Neural cell (in vitro differentiated cells): ENCODE measurements around the gene MCTP2. TPM values are rescaled to one million over a fixed set of nuclear protein-coding genes. Genes with fewer than 3 reads are reported as not detected.

Source experiments
- H2AFZ ChIP-seq: fragments of 200-600, 300-800 bp; sonication (generic), shearing (Covaris generic); 2 replicates; pipeline ENCODE4 v1.6.0; 2014; ENCODE audit warnings: low read depth, mild to moderate bottlenecking, antibody characterized with exemption, low read length, moderate library complexity
- H3F3A ChIP-seq: fragments of 200-600 bp; shearing (Covaris generic); 2 replicates; pipeline ENCODE4 v1.6.1; 2016; ENCODE audit warnings: mild to moderate bottlenecking, moderate library complexity, mixed read lengths, antibody characterized with exemption, low read length; ENCODE audit not compliant: insufficient read depth, poor library complexity, severe bottlenecking
- H3K27ac ChIP-seq: fragments of 200-600, 300-800 bp; sonication (generic), shearing (Covaris generic); 2 replicates; pipeline ENCODE4 v1.5.1; 2014; ENCODE audit warnings: mild to moderate bottlenecking, low read length, moderate library complexity
- H3K27me3 ChIP-seq: fragments of 300-800, 200-600 bp; sonication (generic), shearing (Covaris generic); 2 replicates; pipeline ENCODE4 v1.6.0; 2014; ENCODE audit warnings: mild to moderate bottlenecking, low read depth, low read length, moderate library complexity; ENCODE audit not compliant: insufficient read depth
- H3K36me3 ChIP-seq: fragments of 300-800, 200-600 bp; sonication (generic), shearing (Covaris generic); 2 replicates; pipeline ENCODE4 v1.5.1; 2014; ENCODE audit warnings: mild to moderate bottlenecking, antibody characterized with exemption, low read length, moderate library complexity; ENCODE audit not compliant: insufficient read depth
- H3K4me2 ChIP-seq: fragments of 300-800, 200-600 bp; sonication (generic), shearing (Covaris generic); 2 replicates; pipeline ENCODE4 v1.6.0; 2014; ENCODE audit warnings: mild to moderate bottlenecking, low read length
- H3K4me3 ChIP-seq: fragments of 300-800, 200-600 bp; sonication (generic), shearing (Covaris generic); 2 replicates; pipeline ENCODE4 v1.5.1; 2014; ENCODE audit warnings: mild to moderate bottlenecking, low read length, moderate library complexity
- H3K79me2 ChIP-seq: fragments of 200-600 bp; shearing (Covaris generic); replicated peaks from 2 replicates; pipeline ENCODE4 v1.6.0; 2014; ENCODE audit warnings: mild to moderate bottlenecking, low read length, moderate library complexity; ENCODE audit not compliant: insufficient read depth
- H3K9ac ChIP-seq: fragments of 300-800, 200-600 bp; sonication (generic), shearing (Covaris generic); 2 replicates; pipeline ENCODE4 v1.6.1; 2016; ENCODE audit warnings: mild to moderate bottlenecking, low read length, mixed read lengths
- H3K9me2 ChIP-seq: fragments of 200-600 bp; shearing (Covaris generic); 2 replicates; pipeline ENCODE4 v1.6.1; 2016; ENCODE audit warnings: mild to moderate bottlenecking, low read length, mixed read lengths; ENCODE audit not compliant: insufficient read depth
- H3K9me3 ChIP-seq: fragments of 200-600, 300-800 bp; sonication (generic), shearing (Covaris generic); 2 replicates; pipeline ENCODE4 v1.6.1; 2016; ENCODE audit warnings: mild to moderate bottlenecking, mixed run types, low read length, moderate library complexity, mixed read lengths
- H4K20me1 ChIP-seq: fragments of 200-600 bp; shearing (Covaris generic); 2 replicates; pipeline ENCODE4 v1.6.1; 2016; ENCODE audit warnings: mild to moderate bottlenecking, mixed run types; ENCODE audit not compliant: insufficient read depth
- EP300 ChIP-seq: fragments of 450-650 bp; conservative IDR thresholded peaks from 2 replicates; pipeline ENCODE4 v1.6.1; 2014; ENCODE audit warnings: antibody characterized with exemption, mild to moderate bottlenecking, moderate library complexity; ENCODE audit not compliant: poor library complexity, severe bottlenecking
- EZH2 ChIP-seq: fragments of 200-600, 300-800 bp; shearing (Covaris generic), sonication (generic); IDR thresholded peaks from 2 replicates; pipeline ENCODE4 v1.6.1; 2014; ENCODE audit warnings: antibody characterized with exemption, low read length, borderline replicate concordance, mild to moderate bottlenecking; ENCODE audit not compliant: insufficient read depth, poor library complexity, severe bottlenecking
- MXI1 ChIP-seq: fragments of 450-650 bp; conservative IDR thresholded peaks from 2 replicates; pipeline ENCODE4 v1.6.1; 2014; ENCODE audit warnings: antibody characterized with exemption, mild to moderate bottlenecking; ENCODE audit not compliant: poor library complexity, severe bottlenecking
- POLR2AphosphoS5 ChIP-seq: IDR thresholded peaks from 2 replicates; pipeline ENCODE4 v1.6.1; 2012
- RAD21 ChIP-seq: fragments of 450-650 bp; conservative IDR thresholded peaks from 2 replicates; pipeline ENCODE4 v1.6.1; 2014; ENCODE audit warnings: antibody characterized with exemption, mild to moderate bottlenecking, moderate library complexity
- SMC3 ChIP-seq: fragments of 450-650 bp; conservative IDR thresholded peaks from 2 replicates; pipeline ENCODE4 v1.6.1; 2014; ENCODE audit warnings: antibody characterized with exemption, mild to moderate bottlenecking, moderate library complexity; ENCODE audit not compliant: poor library complexity
- TAF1 ChIP-seq: IDR thresholded peaks from 2 replicates; pipeline ENCODE4 v1.6.1; 2012; ENCODE audit warnings: low read depth
- polyA plus RNA-seq: library from polyadenylated mRNA; depleted of rRNA; stranded (reverse); fragments of >200 nt; gene quantifications from 2 replicates; pipeline ENCODE4 v1.2.3, GENCODE V29; 2014
- TF ChIP-seq, protein P1 (sequence below): IDR thresholded peaks from 2 replicates; pipeline ENCODE4 v1.6.1; 2012; ENCODE audit warnings: borderline replicate concordance
- TF ChIP-seq, protein P2 (sequence below): fragments of 450-650 bp; IDR thresholded peaks from 2 replicates; pipeline ENCODE4 v1.5.1; 2014; ENCODE audit warnings: antibody characterized with exemption, mild to moderate bottlenecking, moderate library complexity; ENCODE audit not compliant: poor library complexity, severe bottlenecking

The MCTP2 gene
- polyA plus RNA-seq, 1 donor from 2014 or later = not detected

DNA sequence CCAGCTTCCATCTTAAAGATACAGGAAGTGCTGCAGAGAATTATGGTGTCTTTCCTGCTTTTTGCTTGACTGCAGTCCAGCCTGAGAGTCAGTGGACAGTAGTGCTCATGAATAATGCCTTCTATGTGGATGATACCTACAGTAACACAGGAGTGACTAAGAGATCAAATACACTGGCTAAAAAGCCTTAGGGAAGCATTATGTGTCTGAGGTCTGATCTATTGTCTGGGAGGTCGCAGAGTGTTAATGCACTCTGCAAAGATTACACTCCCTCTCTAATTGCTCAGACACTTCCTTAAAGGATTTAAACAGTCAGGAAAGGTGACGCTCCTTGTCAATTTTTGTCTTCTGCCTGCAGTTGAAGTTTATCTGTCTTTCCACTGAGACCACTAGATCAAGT, 183.6 kb downstream of the MCTP2 start:
- H3K9me2 ChIP-seq = no peaks in the 10 kb centered on the region
- H3F3A ChIP-seq = no peaks in the 10 kb centered on the region
- H3K27me3 ChIP-seq = peaks cover 5% of the 10 kb centered on the region
- H3K4me3 ChIP-seq = no peak overlapping the region
- H2AFZ ChIP-seq = no peak overlapping the region
- H3K27ac ChIP-seq = no peak overlapping the region
- H4K20me1 ChIP-seq = no peaks in the 10 kb centered on the region
- no peaks in the 10 kb centered on the region for H3K79me2 ChIP-seq
- no peaks in the 10 kb centered on the region for H3K36me3 ChIP-seq
- TF ChIP-seq RAD21 (no peak), TAF1 (no peak), EP300 (no peak), POLR2AphosphoS5 (no peak), MXI1 (no peak), SMC3 (no peak)
- TF ChIP-seq, protein P1, sequence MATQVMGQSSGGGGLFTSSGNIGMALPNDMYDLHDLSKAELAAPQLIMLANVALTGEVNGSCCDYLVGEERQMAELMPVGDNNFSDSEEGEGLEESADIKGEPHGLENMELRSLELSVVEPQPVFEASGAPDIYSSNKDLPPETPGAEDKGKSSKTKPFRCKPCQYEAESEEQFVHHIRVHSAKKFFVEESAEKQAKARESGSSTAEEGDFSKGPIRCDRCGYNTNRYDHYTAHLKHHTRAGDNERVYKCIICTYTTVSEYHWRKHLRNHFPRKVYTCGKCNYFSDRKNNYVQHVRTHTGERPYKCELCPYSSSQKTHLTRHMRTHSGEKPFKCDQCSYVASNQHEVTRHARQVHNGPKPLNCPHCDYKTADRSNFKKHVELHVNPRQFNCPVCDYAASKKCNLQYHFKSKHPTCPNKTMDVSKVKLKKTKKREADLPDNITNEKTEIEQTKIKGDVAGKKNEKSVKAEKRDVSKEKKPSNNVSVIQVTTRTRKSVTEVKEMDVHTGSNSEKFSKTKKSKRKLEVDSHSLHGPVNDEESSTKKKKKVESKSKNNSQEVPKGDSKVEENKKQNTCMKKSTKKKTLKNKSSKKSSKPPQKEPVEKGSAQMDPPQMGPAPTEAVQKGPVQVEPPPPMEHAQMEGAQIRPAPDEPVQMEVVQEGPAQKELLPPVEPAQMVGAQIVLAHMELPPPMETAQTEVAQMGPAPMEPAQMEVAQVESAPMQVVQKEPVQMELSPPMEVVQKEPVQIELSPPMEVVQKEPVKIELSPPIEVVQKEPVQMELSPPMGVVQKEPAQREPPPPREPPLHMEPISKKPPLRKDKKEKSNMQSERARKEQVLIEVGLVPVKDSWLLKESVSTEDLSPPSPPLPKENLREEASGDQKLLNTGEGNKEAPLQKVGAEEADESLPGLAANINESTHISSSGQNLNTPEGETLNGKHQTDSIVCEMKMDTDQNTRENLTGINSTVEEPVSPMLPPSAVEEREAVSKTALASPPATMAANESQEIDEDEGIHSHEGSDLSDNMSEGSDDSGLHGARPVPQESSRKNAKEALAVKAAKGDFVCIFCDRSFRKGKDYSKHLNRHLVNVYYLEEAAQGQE = no peak
- TF ChIP-seq, protein P2, sequence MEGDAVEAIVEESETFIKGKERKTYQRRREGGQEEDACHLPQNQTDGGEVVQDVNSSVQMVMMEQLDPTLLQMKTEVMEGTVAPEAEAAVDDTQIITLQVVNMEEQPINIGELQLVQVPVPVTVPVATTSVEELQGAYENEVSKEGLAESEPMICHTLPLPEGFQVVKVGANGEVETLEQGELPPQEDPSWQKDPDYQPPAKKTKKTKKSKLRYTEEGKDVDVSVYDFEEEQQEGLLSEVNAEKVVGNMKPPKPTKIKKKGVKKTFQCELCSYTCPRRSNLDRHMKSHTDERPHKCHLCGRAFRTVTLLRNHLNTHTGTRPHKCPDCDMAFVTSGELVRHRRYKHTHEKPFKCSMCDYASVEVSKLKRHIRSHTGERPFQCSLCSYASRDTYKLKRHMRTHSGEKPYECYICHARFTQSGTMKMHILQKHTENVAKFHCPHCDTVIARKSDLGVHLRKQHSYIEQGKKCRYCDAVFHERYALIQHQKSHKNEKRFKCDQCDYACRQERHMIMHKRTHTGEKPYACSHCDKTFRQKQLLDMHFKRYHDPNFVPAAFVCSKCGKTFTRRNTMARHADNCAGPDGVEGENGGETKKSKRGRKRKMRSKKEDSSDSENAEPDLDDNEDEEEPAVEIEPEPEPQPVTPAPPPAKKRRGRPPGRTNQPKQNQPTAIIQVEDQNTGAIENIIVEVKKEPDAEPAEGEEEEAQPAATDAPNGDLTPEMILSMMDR = no peak
- H3K9ac ChIP-seq = no peak overlapping the region
- H3K9me3 ChIP-seq = no peaks in the 10 kb centered on the region
- no peak overlapping the region for H3K4me2 ChIP-seq

GRCh38 chr15:94416267-94416666, 184.9 kb downstream of the MCTP2 start:
- H3K27ac ChIP-seq = no peak overlapping the region
- H3K9me2 ChIP-seq = no peaks in the 10 kb centered on the region
- peaks cover 5% of the 10 kb centered on the region for H3K27me3 ChIP-seq
- H3K9ac ChIP-seq = no peak overlapping the region
- no peak overlapping the region for H3K4me2 ChIP-seq
- H3K4me3 ChIP-seq = no peak overlapping the region
- H2AFZ ChIP-seq = no peak overlapping the region
- no peaks in the 10 kb centered on the region for H3K36me3 ChIP-seq
- no peak for TF ChIP-seq EZH2
- TF ChIP-seq MXI1 = no peak
- TF ChIP-seq, protein P2 = no peak
- TF ChIP-seq, protein P1 = no peak
- peak; percentile 39 for TF ChIP-seq EP300
- no peak for TF ChIP-seq SMC3
- TF ChIP-seq RAD21 = no peak
- no peak for TF ChIP-seq TAF1
- TF ChIP-seq POLR2AphosphoS5 = peak; percentile 50
- H3F3A ChIP-seq = no peaks in the 10 kb centered on the region
- no peaks in the 10 kb centered on the region for H3K79me2 ChIP-seq
- no peaks in the 10 kb centered on the region for H4K20me1 ChIP-seq
- H3K9me3 ChIP-seq = peaks cover 5% of the 10 kb centered on the region
